Measurements from ENCODE around the gene SORBS1.

SORBS1 gene

DNA sequence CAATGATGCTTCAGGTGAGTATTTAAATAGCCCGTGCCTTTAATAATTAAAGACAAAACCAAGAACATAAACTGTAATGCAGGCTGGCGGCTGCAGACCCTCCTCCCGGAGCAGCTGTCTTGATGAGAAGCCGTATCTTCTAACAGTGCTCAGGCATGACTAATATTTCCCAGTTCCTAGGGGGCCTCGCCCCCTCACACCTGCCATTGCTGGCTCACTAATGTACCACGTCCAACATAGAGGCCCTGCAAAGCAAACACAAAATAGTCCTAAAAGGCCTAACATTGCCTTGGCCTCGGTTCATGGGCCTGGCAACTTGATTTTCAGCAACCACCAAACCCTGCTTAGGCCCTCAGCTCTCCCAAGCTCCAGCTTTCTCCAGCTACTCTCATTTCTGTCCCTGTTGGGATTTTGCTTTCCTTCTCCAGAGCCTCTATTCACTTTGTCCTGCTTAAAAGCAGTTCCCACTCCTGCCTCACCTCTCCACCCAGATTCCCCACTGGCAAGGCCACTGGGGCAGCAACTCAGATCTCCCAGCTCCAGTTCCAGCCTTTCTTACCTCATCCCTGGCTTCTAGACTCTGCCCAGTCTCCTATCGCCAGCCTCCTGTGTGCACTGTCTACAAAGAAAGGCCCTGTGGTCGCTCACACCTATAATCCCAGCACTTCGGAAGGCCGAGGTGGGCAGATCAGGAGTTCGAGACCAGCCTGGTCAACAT, 16.2 kb downstream of the SORBS1 start:
- no peaks in the 10 kb centered on the region for H3K36me3 ChIP-seq
- no peak overlapping the region for H3K27ac ChIP-seq
- peak overlapping the region; percentile 24 for H3K4me2 ChIP-seq
- H3K27me3 ChIP-seq = no peaks in the 10 kb centered on the region
- H3K4me3 ChIP-seq = no peak overlapping the region
- H3K9me3 ChIP-seq = no peaks in the 10 kb centered on the region
- TF ChIP-seq Cebpa-rat (IDR thresholded peaks at IDR 0.05) = no peak
- H4K20me1 ChIP-seq = no peaks in the 10 kb centered on the region
- no peak overlapping the region for H3K9ac ChIP-seq
- H3K4me1 ChIP-seq = peaks cover 8% of the 10 kb centered on the region; the same call in 1 of the 2 replicates

DNA sequence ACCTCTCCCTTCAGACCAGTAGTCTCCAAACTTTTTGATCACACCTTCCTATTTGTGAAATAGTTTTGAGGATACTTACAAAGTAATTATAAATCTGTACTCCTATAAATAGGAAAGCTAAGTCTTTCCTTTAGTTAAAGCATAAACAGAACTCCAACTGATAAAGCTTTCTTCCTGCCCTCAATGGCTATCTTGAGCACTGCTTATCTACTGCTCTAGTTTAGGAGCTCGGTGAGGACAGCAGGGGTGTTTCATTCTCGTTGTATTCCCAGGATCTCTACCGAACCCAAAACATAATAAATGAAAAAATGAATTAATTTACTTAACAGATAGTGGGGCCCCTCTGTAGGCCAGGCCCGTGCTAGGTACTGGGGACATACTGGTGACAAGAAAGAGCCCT, 17.7 kb downstream of the SORBS1 start:
- H3K9ac ChIP-seq = no peak overlapping the region
- no peak for TF ChIP-seq Cebpa-rat (IDR thresholded peaks at IDR 0.05)
- H3K27ac ChIP-seq = no peak overlapping the region
- H4K20me1 ChIP-seq = no peaks in the 10 kb centered on the region
- H3K27me3 ChIP-seq = no peaks in the 10 kb centered on the region
- H3K4me3 ChIP-seq = no peak overlapping the region
- H3K36me3 ChIP-seq = no peaks in the 10 kb centered on the region
- no peak overlapping the region for H3K4me2 ChIP-seq
- peaks cover 8% of the 10 kb centered on the region; the same call in 1 of the 2 replicates for H3K4me1 ChIP-seq
- no peaks in the 10 kb centered on the region for H3K9me3 ChIP-seq

DNA sequence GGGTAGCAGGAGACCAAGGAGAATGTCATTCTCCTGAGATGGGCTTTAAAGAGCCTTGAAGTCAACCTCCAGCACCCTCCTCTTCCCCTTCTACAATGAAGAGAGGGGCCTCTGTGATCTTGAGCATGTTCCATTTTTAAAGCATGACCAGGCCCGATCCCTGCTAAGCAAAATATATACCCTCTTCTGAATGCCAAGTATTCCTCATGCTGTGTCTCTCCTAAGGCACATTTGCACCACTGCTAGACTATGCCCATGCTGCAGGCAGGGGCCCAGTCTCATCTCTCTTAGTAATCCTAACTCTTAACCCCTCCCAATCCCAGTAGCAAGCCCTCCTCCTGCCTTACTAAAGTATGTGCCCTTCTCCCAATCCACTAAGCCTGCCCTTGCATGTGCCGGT, 18.4 kb downstream of the SORBS1 start:
- H3K27ac ChIP-seq = no peak overlapping the region
- H3K4me1 ChIP-seq = peaks cover 8% of the 10 kb centered on the region; the same call in 1 of the 2 replicates
- H4K20me1 ChIP-seq = no peaks in the 10 kb centered on the region
- no peak overlapping the region for H3K4me2 ChIP-seq
- no peak overlapping the region for H3K4me3 ChIP-seq
- H3K9me3 ChIP-seq = no peaks in the 10 kb centered on the region
- no peaks in the 10 kb centered on the region for H3K27me3 ChIP-seq
- no peak for TF ChIP-seq Cebpa-rat (IDR thresholded peaks at IDR 0.05)
- no peaks in the 10 kb centered on the region for H3K36me3 ChIP-seq
- no peak overlapping the region for H3K9ac ChIP-seq

DNA sequence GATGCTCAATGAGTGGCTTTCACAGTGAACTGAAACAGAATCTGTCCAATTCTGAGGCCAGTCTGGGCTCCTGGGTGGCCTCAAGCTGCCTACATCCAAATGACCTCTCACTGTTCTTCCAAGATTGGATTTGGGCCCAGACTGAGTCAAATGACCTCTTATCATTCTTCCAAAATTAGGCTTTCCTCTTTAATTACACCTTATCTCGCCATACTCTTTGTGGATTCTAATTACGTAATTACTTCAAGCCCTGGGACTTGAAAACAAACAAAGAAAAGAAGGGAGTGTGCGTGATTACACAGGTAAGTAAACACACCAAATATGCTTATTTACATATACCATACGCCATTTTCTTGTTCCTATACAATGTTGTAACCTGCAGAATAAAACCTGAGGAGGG, 18.8 kb downstream of the SORBS1 start:
- no peak overlapping the region for H3K9ac ChIP-seq
- H3K36me3 ChIP-seq = no peaks in the 10 kb centered on the region
- H4K20me1 ChIP-seq = no peaks in the 10 kb centered on the region
- no peak for TF ChIP-seq Cebpa-rat (IDR thresholded peaks at IDR 0.05)
- no peak overlapping the region for H3K4me3 ChIP-seq
- no peaks in the 10 kb centered on the region for H3K9me3 ChIP-seq
- peaks cover 8% of the 10 kb centered on the region; the same call in 1 of the 2 replicates for H3K4me1 ChIP-seq
- H3K27ac ChIP-seq = no peak overlapping the region
- no peak overlapping the region for H3K4me2 ChIP-seq
- no peaks in the 10 kb centered on the region for H3K27me3 ChIP-seq

DNA sequence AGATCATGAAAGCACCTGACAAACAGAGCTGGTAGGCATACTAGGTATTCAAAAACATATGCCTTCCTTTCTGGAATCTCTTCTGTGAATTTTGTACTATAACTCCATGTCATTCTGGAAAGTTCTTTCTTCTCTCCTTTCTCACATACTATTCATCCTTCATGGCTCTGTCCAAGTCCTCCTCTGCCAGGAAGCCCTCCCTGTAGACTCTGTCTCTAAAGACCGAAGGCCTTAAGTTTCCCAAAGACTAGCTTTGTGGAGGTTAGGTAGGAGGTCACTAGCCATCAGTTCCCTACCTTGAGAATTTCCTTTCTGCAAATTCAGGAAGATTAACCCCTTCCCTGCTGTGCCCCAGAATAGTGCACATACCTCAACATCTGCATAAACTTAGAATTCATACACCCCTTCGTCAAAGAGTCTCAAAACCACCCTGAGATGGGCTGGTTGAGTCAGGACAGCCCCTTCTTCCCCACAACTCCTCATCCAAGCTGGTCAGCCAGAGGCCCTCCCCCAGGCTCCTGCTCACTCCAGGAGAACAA, 20.6 kb downstream of the SORBS1 start:
- Histone ChIP-seq H3K27me3 (no peaks in the 10 kb centered on the region), H3K4me3 (no peak overlapping the region), H3K9me3 (no peaks in the 10 kb centered on the region), H4K20me1 (no peaks in the 10 kb centered on the region), H3K4me1 (peaks cover 8% of the 10 kb centered on the region; the same call in 1 of the 2 replicates), H3K36me3 (no peaks in the 10 kb centered on the region), H3K27ac (no peak overlapping the region), H3K9ac (no peak overlapping the region), H3K4me2 (no peak overlapping the region)
- TF ChIP-seq Cebpa-rat (IDR thresholded peaks at IDR 0.05) = no peak

DNA sequence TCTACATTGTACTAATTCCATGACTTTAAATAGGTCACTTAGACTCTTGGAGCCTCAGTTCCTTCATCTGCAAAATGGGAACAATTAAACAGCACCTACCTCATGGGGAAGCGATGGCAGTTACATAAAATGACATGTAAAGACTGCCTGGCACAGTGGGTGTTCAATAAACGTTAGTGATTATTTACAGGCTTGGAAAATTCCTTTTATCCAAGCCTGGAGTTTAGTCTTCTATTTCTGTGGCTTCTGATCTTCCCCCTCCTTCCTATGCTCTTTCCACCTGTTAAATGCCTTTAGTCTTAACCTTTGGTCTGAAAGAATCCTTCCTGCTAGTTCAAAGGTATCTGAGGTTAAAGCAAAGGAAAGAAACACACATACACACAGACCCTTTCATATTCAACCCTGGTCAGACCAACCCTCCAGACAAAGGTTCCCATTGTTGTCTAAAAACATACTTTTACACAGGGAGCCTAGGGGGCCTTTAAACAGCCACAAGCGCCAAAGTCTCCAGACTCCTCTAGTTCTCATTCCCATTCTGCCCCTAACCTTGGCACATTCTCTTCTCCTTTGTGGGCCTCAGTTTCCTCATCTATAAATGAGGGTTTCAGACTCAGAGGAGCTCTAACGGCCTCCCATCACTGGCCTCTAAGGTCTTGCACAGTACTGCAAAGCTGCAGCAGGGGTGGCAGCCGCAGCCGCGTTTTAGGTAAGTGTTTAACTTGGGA, 21.4 kb downstream of the SORBS1 start:
- H3K4me2 ChIP-seq = no peak overlapping the region
- H3K4me3 ChIP-seq = no peak overlapping the region
- no peaks in the 10 kb centered on the region for H3K36me3 ChIP-seq
- H3K9me3 ChIP-seq = no peaks in the 10 kb centered on the region
- peaks cover 3% of the 10 kb centered on the region; the same call in 1 of the 2 replicates for H3K4me1 ChIP-seq
- H4K20me1 ChIP-seq = no peaks in the 10 kb centered on the region
- H3K9ac ChIP-seq = no peak overlapping the region
- no peak overlapping the region for H3K27ac ChIP-seq
- H3K27me3 ChIP-seq = no peaks in the 10 kb centered on the region
- TF ChIP-seq Cebpa-rat (IDR thresholded peaks at IDR 0.05) = no peak

DNA sequence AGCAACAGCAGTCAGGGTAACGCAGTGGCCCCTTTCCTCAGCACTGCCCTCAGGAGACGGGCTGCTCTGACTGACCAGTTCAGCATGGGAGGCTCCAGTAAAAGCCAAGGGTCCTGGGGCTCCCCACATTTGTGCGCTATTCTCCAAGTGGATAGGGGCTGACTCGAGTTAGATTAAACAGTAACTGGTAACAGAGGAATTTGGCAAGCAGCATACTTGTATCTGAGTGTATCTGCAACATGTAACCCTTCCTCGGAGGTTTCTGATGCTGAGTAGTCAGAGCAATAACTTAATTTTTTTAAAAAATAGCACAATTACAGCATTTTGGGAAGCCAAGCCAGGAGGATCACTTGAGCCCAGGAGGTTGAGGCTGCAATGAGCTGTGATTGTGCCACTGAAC, 22.8 kb downstream of the SORBS1 start:
- Histone ChIP-seq H3K4me1 (no peaks in the 10 kb centered on the region), H4K20me1 (no peaks in the 10 kb centered on the region), H3K9me3 (no peaks in the 10 kb centered on the region), H3K27me3 (no peaks in the 10 kb centered on the region), H3K27ac (no peak overlapping the region), H3K9ac (no peak overlapping the region), H3K36me3 (no peaks in the 10 kb centered on the region), H3K4me3 (no peak overlapping the region), H3K4me2 (no peak overlapping the region)
- no peak for TF ChIP-seq Cebpa-rat (IDR thresholded peaks at IDR 0.05)

DNA sequence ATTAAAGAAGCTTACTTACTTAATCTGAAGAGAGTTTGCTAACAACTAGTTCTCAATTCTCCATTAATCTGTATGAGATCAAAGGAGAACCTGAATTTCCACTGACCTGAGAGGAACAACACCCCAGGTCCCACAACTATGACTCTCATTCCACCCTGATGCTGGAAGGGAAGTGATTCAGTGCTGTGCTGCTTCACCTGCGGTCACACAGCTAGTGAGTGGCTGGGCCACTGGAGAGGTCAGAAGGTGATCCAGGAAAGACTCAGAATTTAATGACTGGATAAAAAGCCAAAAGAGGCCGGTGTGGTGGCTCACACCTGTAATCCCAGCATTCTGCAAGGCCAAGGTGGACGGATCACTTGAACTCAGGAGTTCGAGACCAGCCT, 23.6 kb downstream of the SORBS1 start:
- Histone ChIP-seq H3K4me2 (no peak overlapping the region), H3K36me3 (no peaks in the 10 kb centered on the region), H3K9ac (no peak overlapping the region), H3K4me3 (no peak overlapping the region), H3K27me3 (no peaks in the 10 kb centered on the region), H3K4me1 (peaks cover under 1% of the 10 kb centered on the region), H3K27ac (no peak overlapping the region), H4K20me1 (no peaks in the 10 kb centered on the region), H3K9me3 (no peaks in the 10 kb centered on the region)
- TF ChIP-seq Cebpa-rat (IDR thresholded peaks at IDR 0.05) = no peak

DNA sequence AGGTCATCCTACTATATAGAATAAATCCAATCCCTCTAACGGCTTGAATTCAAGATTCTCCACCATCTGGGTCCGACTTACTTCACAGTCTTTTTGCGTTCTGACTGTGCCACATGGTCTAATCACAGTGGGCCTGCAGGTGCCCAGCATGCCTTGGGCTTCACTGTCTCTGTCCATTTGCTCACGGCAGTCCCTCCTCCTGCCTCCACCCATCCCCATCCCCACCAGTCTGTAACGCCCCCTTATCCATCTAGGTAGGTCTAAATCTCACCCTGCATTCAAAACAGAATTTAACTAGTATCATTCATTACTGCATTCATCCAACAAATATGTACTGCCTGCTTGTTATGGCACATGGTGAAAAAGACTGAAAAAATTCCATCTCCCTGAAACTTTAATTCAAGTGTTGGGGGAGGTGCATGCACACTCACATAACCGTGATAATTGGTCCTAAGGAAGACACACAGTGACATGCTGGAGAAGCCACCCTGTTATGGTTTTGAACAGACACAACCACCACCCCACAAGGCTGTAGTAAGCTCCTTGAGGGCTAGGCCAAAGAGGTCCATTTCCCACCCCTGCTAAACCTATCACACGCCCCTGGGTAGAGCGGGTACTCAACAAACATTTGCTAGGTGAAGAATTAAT, 24.2 kb downstream of the SORBS1 start:
- H4K20me1 ChIP-seq = no peaks in the 10 kb centered on the region
- TF ChIP-seq Cebpa-rat (IDR thresholded peaks at IDR 0.05) = no peak
- no peaks in the 10 kb centered on the region for H3K27me3 ChIP-seq
- H3K9ac ChIP-seq = no peak overlapping the region
- H3K4me1 ChIP-seq = peaks cover 6% of the 10 kb centered on the region
- H3K9me3 ChIP-seq = no peaks in the 10 kb centered on the region
- H3K27ac ChIP-seq = no peak overlapping the region
- no peaks in the 10 kb centered on the region for H3K36me3 ChIP-seq
- no peak overlapping the region for H3K4me3 ChIP-seq
- H3K4me2 ChIP-seq = no peak overlapping the region

DNA sequence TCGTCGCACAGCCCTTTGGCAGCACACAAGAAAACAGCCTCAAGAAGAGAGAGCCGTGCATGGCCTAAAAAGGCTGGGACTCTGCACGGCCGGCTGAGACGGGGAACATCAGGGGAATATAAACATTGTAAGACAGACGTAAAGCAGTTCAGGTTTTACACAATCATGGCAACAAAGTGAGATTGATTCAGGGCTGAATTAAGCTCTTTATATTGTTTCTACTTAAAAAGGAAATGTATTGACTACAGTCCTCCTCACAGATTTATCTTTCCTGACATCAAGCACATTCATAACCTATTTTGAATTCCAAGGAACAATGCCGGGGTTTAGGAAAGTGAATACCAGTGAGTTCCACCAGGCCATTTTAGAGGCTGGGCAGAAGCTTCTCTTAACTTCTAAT, 25.2 kb downstream of the SORBS1 start:
- H3K4me1 ChIP-seq = peaks cover 14% of the 10 kb centered on the region
- H3K9ac ChIP-seq = no peak overlapping the region
- no peaks in the 10 kb centered on the region for H3K36me3 ChIP-seq

More for the DNA sequence above, 25.2 kb downstream of the SORBS1 start:
- no peak for TF ChIP-seq Cebpa-rat (IDR thresholded peaks at IDR 0.05)
- Histone ChIP-seq H3K4me2 (no peak overlapping the region), H4K20me1 (no peaks in the 10 kb centered on the region), H3K27ac (no peak overlapping the region), H3K9me3 (no peaks in the 10 kb centered on the region), H3K27me3 (no peaks in the 10 kb centered on the region), H3K4me3 (no peak overlapping the region)
